Left lobe of liver (tissue), 2 donors: ENCODE results near the gene ESF1. TPM values are rescaled to one million over a fixed set of nuclear protein-coding genes. Genes with fewer than 3 reads are reported as not detected.
A peak's percentile ranks its signal among the peaks of the same experiment; 100 is the strongest.

ENCODE experiments used
- ATAC-seq: fragments of 200-7000 bp; cut with Tn5 transposase; one replicate; pipeline ENCODE4 v1.9.1; 2020; ENCODE audit warnings: mild to moderate bottlenecking, moderate library complexity
- DNase-seq: peaks from one replicate; pipeline ENCODE4 v3.0.0-alpha.2; 2020; ENCODE audit warnings: low spot score
- total RNA-seq: library from RNA; stranded (reverse); gene quantifications from one replicate; pipeline ENCODE4 v1.2.1, GENCODE V29; 2021
- donor health status: DM: no; HTN: no; CAD: no; lungs with moderate emphysema.
- donor health status: DM: no; HTN: yes; CAD: no.

ESF1 gene, protein sequence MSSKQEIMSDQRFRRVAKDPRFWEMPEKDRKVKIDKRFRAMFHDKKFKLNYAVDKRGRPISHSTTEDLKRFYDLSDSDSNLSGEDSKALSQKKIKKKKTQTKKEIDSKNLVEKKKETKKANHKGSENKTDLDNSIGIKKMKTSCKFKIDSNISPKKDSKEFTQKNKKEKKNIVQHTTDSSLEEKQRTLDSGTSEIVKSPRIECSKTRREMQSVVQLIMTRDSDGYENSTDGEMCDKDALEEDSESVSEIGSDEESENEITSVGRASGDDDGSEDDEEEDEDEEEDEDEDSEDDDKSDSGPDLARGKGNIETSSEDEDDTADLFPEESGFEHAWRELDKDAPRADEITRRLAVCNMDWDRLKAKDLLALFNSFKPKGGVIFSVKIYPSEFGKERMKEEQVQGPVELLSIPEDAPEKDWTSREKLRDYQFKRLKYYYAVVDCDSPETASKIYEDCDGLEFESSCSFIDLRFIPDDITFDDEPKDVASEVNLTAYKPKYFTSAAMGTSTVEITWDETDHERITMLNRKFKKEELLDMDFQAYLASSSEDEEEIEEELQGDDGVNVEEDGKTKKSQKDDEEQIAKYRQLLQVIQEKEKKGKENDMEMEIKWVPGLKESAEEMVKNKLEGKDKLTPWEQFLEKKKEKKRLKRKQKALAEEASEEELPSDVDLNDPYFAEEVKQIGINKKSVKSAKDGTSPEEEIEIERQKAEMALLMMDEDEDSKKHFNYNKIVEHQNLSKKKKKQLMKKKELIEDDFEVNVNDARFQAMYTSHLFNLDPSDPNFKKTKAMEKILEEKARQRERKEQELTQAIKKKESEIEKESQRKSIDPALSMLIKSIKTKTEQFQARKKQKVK
- 4.2 TPM for total RNA-seq

DNA sequence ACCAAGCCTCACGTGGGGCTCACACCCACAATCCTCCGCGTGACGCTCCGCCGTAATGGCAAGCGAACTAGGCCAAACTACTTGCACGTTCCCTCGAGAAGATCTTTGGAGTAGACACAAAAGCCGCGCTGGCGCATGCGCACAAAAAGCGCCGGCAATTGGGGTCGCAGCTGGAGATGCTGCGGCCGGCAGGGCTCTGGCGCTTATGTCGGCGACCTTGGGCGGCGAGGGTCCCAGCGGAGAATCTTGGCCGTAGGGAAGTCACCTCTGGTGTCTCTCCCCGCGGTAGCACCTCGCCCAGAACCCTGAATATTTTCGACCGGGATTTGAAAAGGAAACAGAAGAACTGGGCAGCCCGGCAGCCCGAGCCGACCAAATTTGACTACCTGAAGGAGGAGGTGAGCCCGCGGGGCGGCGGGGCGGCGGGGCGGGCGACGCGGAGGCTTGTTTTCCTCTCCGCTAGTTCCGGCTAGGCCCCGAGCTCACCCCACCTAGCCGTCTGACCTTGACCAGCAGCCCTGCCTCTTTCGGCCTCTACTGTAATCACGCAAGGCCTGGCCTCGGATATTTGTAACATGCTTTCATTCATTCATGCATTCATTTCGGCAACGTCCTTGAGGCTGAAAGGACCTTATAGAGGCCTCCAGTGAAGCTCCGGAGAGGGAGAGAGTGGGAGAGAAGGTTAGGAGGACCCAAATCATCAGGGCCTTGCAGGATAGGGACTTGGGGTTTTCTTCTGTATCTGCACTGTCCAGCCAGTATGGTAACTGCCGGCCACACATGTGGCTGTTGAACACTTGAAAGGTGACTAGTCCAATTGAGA is at the start of gene ESF1, which contains the start of gene NDUFAF5:
Gene ESF1, minus strand, starts transcription at position 27 of the 823 bp plus-strand sequence. CDS start 1,779 bp downstream, outside the sequence.
Gene NDUFAF5, plus strand, starts transcription at position 136 of the 823 bp plus-strand sequence. Its CDS starts 41 bp downstream, at position 177.
- ATAC-seq = peak; percentile 95
- peak; percentile 98 for DNase-seq

DNA sequence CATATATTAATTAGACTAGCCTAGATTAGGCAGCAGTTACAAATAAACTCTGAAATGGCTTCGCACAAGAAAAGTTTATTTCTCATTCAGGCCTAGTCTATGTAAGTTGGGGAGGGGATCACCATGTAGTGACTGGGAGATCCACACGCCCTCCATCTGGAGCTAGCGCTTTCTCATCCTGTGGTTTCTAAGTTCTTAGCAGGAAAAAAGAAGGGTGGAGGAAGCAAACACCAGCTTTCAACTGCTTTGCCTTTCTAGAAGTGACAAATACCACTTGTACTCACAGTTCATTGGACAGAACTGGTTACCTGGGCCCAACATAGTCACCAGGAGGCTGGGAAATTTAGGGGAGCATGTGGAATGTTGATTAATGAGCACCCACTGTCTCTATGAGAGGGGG is 46.8 kb upstream of the ESF1 start:
- DNase-seq = no peak
- no peak for ATAC-seq

DNA sequence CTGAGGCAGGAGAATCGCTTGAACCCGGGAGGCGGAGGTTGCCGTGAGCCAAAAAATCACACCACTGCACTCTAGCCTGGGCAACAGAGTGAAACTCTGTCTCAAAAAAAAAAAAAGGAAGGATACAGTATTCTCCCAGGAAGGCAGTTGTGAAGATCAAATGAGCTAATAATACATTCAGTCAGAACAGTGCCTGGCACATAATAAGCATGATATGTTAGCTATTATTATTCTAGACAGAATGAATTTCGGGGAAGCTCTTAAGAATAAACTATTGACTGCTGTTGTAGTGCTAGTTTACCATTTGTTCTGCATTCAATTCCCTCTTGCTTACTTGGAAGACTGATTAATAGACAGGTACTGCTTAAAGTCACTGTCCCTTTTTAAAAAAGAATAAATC is 40.7 kb upstream of the ESF1 start:
- DNase-seq (no peak), ATAC-seq (no peak)

DNA sequence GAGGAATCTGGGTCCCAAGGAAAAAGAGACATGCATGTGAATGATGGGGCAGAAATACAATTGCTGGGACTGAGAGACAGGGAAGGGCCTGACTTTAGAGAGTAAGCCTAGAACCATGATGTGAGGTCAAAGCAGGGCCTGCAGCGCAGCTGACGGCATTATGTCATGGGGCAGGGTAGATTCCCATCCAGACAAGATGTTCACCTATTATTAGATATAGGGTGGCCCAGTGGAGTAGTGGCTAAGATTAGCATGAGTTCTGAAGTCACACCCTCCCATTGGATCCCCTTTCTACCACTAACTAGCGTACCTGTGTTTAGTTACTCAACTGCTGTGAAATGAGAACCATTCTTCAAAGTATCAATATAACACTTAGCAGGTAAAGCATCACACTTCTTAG is 39.7 kb upstream of the ESF1 start:
- DNase-seq (no peak), ATAC-seq (no peak)

DNA sequence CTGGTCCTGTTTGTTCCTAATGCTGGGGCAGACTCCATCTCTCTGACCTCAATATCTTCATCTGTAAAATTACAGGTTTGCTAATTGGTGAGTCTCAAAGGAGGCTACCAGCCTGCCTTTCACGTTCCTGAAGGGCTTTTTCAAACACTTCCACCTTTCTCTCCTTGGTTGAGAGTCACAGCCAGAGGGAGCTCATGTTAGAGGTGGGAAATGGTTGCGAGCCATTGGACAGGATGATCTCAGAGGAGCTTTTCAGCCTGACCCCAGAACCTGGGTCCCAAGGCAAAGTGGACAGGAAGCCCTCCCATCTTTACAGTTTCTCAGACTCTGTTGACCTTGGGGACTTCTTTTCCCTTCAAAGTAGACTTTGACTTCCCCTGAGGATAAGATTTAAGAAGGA is 37.7 kb upstream of the ESF1 start:
- ATAC-seq (no peak), DNase-seq (no peak)

DNA sequence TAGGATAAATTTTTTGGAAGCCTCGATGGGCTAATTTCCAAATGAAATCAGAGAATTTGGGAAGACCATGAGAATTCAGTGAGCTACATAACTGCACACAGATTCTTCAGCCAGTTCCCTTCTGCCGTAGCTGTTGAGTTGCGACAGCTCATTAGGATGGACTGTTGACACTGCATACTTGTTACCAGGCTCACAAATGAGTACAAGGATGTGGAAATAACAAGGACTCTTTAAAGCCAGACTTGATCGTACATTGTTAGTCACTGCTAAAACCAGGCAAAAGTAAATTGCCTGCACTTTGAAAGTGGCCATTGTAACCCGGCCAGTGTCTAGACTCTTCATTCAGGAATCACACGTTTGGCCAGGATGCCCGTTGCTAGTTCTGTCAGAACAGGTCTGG is 37.2 kb upstream of the ESF1 start:
- ATAC-seq = no peak

DNA sequence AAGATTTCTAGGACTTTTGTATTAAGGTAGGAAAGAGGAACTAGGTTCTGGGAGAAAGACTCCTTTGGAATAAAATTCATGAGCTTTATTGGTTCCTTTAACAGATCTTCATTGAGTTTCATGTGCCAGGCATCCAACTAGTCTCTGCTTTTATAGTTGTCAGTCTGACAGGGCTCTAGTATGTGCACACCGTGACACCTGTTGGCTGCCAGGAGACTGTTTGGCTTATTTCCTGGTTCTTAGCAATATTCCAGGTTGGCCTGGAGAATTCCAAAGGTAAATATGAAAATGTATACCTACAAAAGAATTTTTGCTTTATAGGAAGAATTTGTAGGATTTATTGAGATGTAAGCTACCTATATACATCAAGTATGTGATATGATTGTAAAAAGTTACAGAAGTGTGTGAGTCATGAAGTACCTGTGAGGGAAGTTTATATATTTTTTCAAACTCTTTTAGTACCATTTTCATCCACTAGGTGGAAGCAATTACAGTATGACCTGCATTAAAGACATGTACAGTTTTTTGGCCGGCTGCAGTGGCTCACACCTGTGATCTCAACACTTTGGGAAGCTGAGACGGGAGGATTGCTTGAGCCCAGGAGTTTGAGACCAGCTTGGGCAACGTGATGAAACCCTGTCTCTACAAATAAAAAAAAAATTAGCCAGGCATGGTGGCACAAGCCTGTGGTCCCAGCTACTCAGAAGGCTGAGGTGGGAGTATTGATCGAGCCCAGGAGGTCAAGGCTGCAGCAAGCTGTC is 35.3 kb upstream of the ESF1 start:
- ATAC-seq (peak; percentile 91), DNase-seq (peak; percentile 51)

More for the DNA sequence above, 37.2 kb upstream of the ESF1 start:
- DNase-seq = no peak

DNA sequence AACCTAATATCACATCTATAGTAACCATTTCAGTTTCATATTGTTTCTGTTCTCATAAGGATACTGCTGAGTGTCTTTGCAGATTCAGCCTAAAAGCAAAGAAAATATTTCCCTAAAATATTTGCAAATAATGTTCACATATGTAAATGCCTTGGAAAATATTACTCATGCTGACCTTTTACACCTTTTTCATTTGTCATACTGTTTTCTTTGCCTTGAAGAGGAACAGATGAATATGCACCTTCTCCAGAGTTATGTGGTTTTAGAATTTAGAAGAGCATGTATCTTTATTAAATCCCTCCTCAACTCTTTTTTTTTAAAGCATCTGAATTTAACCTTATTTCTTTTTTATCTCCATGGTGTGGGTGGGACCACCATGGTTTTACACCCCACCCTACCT is 32.6 kb upstream of the ESF1 start:
- no peak for ATAC-seq
- DNase-seq = no peak

DNA sequence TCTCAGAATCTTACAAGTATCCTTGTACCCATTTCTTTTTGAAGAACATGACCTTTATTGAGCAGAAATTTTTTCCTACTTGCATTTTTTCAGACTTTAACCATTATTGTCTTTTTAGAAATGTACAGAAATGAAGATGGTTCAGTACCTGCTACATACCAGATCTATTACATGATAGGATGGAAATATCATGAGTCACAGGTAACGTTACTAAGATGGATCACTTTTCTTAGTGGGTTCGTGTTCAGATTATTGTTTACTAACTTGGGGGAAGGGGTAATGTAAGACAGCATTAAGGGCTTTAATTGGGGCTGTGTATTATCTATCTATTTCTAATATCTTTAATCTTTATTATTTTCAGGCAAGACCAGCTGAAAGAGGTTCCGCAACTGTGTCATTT is 32.0 kb upstream of the ESF1 start:
- DNase-seq (no peak), ATAC-seq (no peak)

DNA sequence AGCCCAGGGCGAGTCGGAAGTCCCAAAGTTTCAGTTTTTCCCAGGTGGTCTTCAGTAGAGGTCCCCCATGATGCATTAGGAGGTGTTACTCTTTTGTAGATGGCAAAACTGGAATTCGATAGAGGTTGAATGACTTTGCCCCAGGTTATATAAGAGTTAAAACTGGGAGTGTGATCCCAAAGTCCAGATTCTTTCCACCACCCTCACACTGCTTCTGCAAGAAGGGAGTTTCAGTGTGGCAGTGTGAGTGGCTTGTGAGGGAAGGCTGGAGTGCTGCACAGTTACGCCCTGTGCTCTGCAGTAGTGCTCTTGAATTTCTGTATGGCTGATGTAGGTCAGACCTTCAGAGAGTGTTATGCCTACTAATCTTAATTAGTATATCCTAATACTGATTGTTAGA is 30.0 kb upstream of the ESF1 start:
- DNase-seq (no peak), ATAC-seq (peak; percentile 88)

DNA sequence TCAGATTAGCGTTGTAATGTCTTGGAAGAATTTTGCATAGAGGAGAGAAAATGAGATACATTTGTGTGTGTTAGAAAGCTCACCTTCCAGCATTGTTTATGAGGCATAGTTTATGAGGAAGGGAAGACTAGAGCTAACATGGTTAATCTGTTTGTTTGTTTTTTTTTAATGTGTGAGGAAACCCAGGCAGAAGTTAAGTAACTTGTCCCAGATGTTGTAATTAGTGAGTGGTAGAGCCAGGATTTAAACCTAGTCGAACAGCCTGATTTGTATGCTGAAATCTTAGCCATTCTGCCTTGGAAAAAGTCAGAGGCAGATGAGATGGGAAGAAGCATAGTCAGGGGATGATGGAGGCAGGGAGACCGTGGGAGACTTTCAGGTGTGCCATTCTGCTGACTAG is 29.2 kb upstream of the ESF1 start:
- no peak for DNase-seq
- ATAC-seq = peak; percentile 62

DNA sequence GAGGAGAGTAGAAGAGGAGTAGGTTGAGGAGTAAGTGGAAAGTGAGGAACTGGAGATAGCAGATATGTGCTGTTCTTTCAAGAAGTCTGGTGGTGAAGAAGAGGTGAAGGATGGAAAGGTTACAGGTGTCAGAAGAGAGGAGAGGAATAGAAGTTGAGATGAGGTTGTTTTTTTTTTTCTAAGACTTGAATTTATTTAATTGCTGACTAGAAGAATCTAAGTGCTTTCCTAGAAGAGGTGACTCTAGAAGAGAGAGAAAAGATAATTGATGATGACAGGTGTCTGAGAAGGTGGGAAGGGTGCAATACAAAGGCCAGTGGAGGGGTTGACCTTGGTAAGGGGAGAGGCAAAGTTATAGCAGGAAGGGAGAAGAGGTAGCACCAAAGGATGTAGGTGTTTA is 25.7 kb upstream of the ESF1 start:
- DNase-seq (no peak), ATAC-seq (no peak)

DNA sequence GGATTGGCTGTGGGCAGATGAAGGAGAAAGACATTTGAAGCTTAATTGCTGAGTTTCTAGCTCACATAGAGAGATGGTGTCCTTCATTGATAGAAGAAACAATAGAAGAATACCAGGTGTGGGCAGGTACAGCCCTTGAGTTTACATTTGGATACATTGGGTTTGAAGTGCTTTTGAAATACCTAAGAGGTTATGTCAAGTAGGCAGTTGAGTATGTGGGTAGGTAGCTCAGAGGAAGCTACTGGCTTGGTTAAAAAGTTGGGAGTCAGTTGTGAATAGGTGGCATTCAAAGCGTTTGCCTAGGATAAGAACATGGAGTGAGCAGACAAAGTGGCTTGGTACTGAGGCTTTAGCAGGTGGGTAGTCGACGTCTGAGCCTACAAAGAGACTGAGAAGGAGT is 25.1 kb upstream of the ESF1 start:
- ATAC-seq = no peak
- DNase-seq = no peak

DNA sequence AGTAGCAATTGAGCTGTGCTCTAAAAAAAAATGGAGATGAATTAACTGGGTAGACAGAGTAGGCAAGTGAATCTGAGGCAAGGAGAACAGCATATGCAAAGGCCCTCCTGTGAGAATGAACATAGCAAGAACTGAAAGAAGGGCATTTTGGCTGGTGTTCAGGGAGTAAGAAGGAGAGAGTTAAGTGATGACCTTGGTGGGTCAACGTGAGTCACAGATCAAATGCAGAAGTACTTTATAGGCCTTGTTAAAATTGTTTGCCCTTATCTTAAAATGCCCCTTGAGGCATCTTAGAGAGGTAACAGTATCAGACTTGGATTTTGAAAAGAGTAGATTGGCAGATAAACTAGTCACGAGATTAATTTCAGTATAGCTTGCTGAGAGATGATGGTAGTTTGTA is 24.7 kb upstream of the ESF1 start:
- ATAC-seq (no peak), DNase-seq (no peak)

DNA sequence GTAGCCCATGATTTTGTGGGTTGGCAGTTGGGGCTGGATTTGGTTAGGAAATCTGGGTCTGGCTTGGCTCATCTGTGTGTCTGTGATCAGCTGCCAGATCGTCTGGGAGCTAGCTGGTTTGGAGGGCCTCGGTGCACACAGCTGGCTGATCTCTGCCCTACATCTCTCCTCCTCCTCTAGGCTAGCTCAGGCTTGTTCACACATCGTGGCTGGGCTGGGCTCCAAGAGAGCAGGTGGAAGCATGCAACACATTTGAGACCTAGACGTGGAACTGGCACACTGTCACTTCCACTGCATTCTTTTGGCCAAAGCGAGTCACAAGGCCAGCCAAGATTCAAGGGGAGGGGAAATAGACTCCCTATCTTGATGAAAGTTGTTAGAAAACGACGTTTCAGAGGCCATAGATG is 16.0 kb upstream of the ESF1 start:
- peak; percentile 98 for ATAC-seq
- peak; percentile 98 for DNase-seq

DNA sequence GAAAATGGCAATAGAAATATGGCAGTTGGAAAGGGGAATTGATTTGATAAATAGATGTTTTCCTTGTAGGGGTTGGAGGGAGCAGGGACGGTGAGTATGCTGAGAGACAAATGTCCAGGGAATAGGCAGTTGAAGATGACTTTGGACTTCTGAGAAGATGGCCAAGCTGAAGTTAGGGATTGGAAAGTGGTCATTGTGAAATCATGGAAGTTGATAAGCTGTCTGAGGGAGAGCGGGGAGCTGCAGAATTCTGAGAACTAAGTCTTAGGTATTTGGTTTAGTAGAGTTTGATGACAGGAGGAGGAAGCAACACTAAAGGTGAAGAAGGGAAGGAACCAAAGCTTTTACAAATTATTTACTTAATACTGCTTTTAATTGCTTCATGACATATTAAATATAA is 15.3 kb upstream of the ESF1 start:
- DNase-seq = no peak
- ATAC-seq = peak; percentile 35

DNA sequence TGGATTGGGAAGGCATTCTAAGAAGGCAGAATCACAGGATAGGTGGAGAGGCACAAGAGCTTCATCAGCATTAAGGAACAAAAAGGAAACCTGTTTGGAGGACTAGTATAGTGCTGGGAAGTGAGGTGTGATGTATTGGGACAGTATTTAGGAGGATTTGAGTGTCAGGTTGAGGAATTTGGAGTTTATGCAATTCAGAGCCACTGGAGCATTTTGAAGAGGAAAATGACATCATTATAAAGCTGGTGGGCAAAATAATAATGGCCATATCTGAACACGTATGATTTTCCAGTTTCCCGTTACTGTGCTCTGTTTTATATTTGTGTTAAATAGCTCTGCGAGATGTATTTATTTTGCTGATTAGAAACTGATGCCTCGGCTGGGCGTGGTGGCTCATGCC is 14.3 kb upstream of the ESF1 start:
- DNase-seq (no peak), ATAC-seq (no peak)

DNA sequence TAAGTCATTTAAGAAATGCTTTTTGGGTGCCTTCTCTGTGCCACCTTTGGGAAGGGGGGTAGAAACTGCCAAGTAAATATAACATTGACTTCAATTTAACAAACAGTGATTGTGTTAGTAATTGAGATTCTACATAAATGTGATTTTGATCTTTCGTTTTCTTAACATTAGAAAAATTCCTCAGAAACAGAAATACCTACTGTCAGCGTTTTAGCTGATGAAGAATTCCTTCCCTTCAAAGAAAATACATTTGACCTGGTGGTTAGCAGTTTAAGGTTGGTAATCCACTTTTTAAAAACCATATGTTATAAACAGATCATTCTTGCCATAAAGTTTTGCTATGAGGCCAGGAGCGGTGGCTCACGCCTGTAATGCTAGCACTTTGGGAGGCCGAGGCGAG is 9.9 kb upstream of the ESF1 start:
- no peak for ATAC-seq
- DNase-seq = no peak

DNA sequence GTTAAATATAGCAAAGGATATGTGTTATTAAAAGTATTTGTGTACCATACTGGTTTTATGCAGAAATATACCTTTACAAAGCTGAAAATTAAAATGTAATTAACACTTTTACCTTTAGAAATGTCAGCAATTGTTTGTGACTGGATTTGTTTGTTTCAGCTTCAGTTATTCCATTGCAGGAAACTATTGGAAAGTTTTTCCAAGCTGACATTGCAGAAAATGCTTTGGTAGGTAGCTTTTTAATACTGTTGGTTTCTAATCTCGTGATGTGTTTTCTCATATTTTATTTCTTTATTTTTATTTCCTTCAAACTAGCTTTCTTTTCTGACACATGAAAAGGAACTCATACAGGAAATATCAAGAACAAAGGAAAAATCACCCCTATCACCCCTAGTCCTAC is 8.3 kb upstream of the ESF1 start:
- DNase-seq (no peak), ATAC-seq (no peak)
